ENCODE data around the gene NEDD4.
"Not testable (repeated sequence)": the region's sequence is repeated elsewhere in the genome, so short reads cannot be mapped to it uniquely, and the experiment has no call there.

The NEDD4 gene

GRCh38 chr15:55891196-55891595 is 102.2 kb downstream of the NEDD4 start:
- no peak for DNase-seq

DNA sequence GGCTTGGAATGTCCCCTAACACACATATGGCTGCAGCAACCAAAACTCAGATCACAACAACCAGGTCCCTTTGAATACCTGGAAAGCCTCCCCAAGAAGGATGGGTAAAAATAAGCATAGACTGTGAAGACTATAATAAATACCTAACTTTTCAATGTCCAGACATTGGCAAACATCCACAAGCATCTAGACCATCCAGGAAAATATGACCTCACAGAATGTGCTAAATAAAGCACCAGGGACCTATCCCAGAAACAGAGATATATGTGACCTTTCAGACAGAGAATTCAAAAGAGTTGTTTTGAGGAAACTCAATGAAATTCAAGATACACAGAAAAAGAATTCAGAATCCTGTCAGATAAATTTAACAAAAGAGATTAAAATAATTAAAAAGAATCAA is 109.2 kb downstream of the NEDD4 start:
- DNase-seq: no peak

- DNase-seq: no peak
Observed at GRCh38 chr15:55879181-55879580, 114.2 kb downstream of the NEDD4 start.

- DNase-seq: no peak
Observed at GRCh38 chr15:55873024-55873720, 120.2 kb downstream of the NEDD4 start.

DNA sequence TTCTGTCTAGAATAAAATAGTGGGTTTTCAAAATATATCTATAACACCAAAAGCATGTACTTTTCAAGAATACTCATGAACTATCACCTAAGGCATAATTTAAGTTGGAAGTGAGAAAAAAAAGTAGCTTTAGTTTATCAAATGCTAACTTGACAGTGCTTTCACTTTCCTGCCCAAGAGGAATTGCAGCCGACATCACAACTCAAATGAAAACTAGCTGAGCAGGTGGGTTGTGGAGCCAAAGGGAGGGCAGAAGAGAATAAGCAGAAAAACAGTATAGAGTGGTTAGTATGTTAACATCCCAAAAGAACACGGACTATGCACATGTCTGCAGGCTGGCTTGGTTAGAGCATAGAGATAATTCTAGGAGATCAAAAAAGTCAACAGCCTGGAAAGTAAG is 120.9 kb downstream of the NEDD4 start:
- no peak for DNase-seq

DNA sequence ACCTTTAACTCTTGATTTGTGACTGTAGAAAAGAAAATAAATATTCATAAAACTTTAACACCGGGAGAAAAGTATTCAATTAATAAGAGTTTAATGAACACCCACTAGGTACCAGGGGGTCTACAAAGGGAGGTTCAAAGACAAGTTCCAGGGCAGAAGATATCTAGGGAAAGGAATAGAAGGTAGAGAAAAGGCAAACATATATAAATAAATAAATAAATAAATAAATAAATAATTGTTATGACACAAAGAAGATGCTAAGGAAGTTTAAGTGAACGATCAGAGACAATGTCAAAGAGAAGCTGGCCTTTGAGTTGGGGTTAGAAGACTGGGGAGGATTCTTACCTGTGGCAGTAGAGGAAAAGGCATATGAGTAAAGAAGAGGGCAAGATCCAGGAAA is 123.8 kb downstream of the NEDD4 start:
- DNase-seq: no peak

DNA sequence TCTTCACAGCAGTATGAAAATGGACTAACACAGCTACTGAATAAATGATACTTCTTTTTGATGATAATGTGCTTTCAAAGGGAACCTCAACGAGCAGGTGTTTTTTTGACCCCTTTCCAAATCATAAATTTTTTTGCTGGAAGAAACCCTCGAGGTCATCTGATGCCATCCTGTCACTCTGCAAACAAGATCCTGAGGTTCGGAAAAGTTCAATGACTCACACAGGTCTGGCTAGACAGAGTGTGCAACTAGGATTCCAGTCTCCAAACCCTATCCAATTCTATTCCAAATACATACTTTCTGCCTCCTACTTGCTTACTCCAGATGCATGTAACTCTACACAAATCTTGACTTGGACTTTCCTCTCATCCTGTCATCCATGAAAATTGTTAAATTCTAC is 124.7 kb downstream of the NEDD4 start:
- no peak for DNase-seq

GRCh38 chr15:55868291-55868690 is 125.1 kb downstream of the NEDD4 start:
- not testable (repeated sequence) for DNase-seq

GRCh38 chr15:55863911-55864310 is 129.5 kb downstream of the NEDD4 start:
- DNase-seq: no peak

DNA sequence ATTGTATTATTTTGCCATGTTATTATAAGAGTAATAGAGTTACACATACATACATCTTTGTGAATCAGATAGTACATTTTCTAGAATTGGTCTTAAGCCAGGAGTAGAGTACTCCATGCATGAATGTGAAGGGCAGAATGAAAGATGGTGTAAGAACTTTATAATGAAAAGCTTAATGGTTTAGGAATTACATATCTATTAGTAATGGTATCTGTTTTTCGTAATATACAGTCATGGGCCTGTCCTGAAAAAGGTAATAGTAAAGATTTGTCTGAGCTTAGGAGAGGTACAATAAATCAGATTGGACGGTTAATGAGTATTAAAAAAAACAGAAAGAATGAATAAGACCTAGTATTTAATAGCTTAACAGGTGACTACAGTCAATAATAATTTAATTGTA is 132.3 kb downstream of the NEDD4 start:
- DNase-seq: no peak

DNA sequence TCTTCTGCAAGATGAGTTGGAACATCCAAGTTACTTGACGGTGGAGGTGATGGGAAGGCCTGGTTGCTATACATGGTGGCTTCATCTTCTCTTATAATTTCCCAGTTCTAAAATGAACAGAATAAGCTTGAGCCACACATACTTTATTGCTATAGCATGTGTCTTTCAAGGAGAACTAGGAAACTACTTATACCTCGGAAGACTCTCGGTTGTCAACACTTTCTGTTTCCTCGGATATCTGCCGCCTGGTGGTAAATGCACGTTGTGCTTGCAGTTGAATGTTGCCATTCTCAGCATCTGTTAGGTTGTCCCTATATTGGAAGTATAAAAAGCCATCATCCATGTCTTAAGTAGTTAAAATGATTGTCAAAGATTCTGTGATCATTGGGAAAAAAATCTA is 132.9 kb downstream of the NEDD4 start:
- DNase-seq: no peak

DNA sequence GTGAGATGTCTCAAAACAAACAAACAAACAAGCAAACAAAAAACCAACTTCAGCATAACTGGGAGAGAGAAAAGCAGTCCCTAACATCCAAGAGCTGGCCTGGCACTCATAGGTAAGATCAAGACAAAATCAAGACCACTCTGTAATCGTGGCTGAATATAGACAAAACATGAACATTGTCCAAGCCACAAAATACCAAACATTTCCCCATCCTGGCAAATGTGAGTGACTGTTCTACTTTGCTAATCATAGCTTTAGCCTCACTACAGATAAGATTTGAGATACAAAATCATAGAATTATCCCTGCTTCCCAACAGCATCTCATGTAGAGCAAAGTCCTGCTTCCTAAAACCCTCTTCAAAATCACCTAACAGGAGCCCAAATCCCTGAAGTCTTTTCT is 133.7 kb downstream of the NEDD4 start:
- no peak for DNase-seq

DNA sequence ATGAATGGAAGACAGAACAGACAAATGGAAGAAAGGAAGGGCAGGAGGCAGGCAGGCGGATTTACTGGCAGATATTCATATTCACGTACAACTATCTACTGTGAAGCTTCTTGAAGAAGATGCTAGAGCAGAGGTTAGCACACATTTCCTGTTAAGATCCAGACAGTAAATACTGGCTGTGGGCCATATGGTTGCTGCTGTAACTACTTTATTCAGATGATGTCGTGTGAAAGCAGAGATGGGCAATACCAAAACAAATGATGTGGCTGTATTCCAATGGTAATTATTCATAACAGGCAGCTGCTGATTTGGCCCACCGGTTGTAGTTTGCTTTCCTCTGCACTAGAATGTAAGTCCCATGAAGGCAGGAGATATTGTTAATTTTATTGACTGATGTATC is 134.8 kb downstream of the NEDD4 start:
- no peak for DNase-seq

GRCh38 chr15:55856506-55857164 is 136.8 kb downstream of the NEDD4 start:
- no peak for DNase-seq

DNA sequence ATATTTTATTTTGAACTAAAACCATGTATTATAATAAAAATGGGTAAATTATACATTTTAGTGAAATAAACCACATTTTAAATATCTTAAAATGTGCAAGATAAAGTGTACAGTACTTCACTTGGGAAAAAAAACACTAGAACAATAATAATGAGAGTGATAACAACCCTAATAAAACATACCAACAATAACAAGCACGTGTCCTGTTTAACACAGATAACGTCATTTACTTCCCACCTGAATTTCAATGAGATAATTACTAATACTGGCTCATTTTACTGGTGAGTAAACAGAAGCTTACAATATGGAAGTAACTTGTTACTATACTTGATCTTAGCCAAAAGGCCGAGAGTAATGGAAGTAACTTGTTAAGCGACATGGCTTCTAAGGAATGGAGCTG is 140.3 kb downstream of the NEDD4 start:
- DNase-seq: no peak

GRCh38 chr15:55846116-55846707 is 147.2 kb downstream of the NEDD4 start:
- peak; percentile 59 for DNase-seq

GRCh38 chr15:55842897-55843296 is 150.5 kb downstream of the NEDD4 start:
- DNase-seq: not testable (repeated sequence)

DNA sequence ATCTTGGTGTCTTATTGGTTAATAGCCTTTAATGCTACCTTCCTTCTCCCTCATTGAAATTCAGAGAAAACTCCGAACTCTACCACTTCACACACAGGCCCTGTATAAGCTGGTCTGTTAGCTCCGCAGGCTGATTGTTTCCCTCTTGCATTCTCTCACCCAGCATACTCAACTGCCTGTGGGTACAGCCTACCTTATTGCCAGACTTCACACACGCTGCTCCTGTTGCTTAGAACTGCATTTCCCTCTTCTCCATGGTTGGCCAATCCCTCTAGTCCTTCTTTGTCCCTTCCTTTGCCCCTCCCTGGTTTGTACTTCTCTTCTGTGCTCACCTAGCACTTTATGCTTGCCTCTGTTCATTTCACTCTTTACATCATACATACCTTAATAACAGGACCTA is 157.5 kb downstream of the NEDD4 start:
- no peak for DNase-seq

- no peak for DNase-seq
Observed at GRCh38 chr15:55834331-55834730, 159.1 kb downstream of the NEDD4 start.

DNA sequence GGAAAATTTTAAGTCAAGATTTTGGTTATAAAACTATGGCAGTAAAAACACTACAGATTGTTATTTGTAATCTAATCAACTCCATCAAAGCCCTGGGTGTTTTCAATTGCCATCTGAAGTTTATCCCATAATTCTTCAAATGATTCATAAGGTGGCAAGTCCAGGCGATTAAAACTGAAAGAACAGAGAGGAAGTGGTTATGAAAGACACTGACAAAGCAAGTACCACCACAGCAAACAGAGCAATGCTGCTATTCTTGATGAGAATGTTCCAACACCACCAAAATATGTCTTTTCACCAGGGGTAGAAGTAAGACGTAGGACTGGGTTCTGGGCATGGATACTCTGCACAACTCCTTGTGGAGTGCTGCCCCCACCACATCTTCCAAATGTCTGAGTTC is 163.6 kb downstream of the NEDD4 start:
- no peak for DNase-seq

DNA sequence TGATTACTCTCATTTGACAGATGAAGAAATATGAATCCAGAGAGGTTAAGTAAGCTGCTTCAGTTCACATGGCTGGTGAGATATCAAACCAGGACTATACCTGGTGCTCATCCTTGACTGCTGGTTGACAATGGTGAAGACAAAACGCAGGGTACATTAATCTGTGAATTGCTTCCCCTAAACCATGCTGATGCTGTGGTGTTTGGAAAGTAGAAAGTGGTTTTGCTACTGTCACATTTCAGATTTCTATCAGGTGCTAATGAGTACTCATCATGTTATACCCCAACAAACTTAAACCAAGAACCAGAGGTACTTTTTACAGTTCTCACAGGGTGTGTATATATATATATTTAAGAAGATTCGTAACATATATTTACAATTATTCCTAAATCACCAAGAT is 165.5 kb downstream of the NEDD4 start:
- no peak for DNase-seq

DNA sequence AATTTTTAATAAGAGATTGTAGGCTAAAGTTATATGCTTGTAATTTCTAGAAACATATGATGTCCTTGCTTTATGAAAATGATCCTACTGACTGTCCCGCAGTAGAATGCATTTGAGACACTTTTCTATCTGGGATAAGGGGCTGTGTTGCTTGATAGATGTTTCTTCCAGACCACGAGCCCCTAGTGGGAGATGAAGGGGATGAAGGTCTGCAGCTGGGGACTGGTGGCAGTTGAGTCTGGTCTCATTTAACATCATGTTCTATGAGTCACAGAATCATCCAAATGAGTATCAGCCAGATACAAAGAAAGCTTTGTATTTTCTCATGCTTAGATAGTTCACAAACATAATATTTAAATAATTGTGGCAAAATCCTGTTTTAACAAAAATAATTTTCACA is 166.2 kb downstream of the NEDD4 start:
- DNase-seq: peak; percentile 15

DNA sequence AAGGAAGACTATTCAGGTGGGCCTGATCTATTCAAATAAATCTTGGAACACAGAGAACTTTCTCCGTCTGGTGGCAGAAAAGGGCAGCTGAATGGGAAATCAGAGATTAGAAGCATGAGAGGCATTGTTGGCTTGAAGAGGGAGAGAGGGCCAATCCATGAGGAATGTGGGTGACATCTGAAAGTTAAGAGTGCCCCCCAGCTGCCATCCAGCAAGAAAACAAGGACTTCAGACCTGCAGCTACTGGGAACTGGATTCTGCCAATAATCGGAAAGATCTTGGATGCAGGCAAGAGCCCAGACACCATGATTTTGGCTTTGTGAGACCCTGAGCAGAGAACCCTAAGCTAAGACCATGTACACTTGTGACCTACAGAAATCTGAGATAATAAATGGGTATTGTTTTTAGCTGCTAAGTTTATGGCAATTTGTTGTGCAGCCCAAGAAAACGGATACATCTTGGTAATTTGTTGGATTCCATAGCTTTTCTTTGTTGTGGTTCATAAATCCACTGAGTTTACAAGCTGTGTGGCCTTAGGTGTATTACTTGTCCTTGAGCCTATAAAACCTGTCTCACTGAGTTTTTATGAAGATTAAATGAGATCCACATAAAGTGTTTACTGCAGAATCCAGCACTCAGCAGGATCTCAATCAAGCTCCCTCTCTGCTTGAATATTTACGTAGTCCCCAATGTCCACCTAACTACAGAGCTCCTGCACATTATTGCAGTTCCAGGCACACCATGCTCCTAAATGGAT is 168.4 kb downstream of the NEDD4 start:
- peak; percentile 19 for DNase-seq

Measured in midbrain (tissue), 1 donor.